HG03060 (cell line): ENCODE results near the gene ATP2A2.
"Not testable (repeated sequence)": the region's sequence is repeated elsewhere in the genome, so short reads cannot be mapped to it uniquely, and the experiment has no call there.

Experiments used
- ATAC-seq: cut with Tn5 transposase; IDR thresholded peaks from one replicate; pipeline ENCODE4 v1.9.1; 2021; ENCODE audit warnings: low read depth, moderate number of reproducible peaks; ENCODE audit not compliant: unreplicated experiment

Gene ATP2A2

DNA sequence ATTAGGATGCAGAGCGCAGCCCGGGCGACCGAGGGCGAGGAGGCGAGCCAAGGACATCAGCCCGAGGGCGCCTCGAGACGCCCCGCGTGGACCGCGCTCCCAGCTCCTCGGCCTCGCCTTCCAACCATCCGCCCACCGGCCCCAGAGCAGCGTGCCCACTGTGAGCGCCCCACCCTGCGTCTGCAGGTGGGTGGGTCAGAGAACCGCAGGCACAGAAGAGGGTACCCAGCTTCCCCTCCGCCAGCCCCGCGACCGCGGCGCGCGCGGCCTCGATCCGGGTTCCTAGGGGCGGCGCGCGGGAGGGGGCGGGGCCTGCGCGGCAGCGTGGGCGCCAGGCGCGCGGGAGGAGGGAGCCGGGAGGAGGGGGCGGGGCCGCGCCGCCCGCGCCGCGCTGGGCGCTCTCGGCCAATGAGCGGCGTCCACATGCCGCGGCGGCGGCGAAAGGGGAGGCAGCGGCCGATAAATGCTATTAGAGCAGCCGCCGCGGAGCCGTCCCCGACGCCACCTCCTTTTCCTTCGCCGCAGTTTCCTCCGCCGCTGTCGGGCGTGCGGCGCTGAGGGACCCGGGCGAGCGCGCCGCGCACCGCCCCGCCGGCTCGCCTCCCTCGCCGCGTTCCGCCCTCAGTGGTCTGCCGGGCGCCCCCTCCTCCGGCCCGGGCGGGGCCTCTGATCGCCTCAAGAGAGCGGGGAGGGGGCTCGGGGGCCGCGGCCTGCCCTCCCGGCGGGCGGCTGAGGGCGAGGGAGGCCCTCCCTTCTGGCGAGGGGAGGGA lies at the start of gene ATP2A2:
TSS of gene ATP2A2 (plus strand) at position 469 of the 770 bp plus-strand sequence. CDS start 543 bp downstream, outside the sequence.
- ATAC-seq, result peak; percentile 42

- no peak for ATAC-seq
These were observed 47.7 kb upstream of the ATP2A2 start for GRCh38 chr12:110233212-110233903.

GRCh38 chr12:110234331-110234751 lies 46.7 kb upstream of the ATP2A2 start:
- ATAC-seq, result no peak

GRCh38 chr12:110234755-110235154 lies 46.3 kb upstream of the ATP2A2 start:
- ATAC-seq, result no peak

DNA sequence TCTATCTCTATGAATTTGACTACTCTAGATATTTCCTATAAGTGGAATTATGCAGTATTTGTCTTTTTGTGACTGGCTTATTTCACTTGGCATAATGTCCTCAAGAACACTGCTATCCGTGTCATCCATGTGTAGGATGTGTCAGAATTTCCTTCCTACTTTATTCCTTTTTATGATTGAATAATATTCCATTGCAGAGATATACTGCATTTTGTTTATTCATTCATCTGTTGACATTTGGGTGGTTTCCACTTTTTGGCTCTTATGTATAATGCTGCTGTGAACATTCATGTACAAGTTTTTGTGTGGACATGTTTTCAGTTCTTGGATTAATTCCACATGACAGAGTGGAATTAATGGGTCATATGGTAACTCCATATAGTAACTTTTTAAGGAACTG lies 45.7 kb upstream of the ATP2A2 start:
- no peak for ATAC-seq

DNA sequence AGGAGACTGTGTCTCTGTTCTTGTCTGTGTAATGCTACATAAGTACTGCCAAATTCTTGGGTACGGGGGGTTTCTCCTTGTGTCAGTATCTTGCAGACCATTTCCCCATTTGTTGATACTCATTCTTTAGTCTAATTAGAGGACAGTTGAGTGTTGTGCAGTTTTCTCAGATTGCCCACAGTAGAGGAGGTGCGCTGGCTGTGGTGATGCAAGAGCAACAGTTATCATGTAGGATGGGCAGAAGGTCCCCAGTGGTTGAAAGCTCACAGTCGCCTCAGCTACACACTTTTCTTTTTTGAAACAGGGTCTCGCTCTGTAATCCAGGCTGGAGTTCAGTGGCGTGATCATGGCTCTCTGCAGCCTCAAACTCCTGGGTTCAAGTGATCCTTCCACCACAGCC lies 37.8 kb upstream of the ATP2A2 start:
- ATAC-seq, result no peak

GRCh38 chr12:110244372-110244771 lies 36.7 kb upstream of the ATP2A2 start:
- ATAC-seq, result no peak

DNA sequence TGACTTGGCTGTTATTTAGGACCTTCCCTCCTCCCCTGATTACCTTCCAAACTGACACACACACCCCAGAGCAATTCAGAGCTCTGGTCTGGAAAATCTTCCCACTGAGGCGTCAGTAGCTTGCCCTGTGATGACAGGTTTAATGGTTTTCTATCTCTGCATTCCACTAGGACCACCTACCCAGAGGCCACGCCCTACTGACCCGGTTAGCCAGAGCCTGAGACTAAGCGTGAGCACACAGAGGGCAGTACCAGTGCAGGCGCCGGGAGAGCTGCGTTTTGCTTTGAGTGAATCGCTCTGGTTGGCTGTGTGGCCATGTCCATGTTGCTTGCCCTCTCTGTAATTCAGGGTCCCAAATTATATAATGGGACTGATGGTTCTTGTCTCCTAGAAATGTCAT lies 36.2 kb upstream of the ATP2A2 start:
- no peak for ATAC-seq

DNA sequence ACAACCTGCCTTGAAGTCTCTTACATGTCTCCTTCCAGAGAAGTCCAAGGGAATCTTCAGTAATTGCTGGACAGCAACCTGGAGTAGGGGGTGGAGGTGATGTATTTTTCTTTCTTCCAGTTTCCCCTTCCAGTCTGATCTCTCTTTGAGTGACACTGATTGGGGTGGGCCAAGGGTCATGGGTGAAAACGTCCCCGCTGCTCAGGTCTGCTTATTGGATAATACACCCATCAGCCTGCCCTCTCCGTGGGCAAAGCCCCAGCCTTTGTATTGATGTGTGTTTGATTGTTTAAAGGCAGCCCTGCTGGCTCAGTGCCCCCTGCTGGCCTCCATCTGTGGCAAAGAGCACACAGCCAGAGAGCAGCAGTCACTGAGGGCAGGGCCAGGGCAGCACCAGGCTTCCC lies 35.7 kb upstream of the ATP2A2 start:
- ATAC-seq, result no peak

- no peak for ATAC-seq
These were observed 34.3 kb upstream of the ATP2A2 start for GRCh38 chr12:110246636-110247339.

DNA sequence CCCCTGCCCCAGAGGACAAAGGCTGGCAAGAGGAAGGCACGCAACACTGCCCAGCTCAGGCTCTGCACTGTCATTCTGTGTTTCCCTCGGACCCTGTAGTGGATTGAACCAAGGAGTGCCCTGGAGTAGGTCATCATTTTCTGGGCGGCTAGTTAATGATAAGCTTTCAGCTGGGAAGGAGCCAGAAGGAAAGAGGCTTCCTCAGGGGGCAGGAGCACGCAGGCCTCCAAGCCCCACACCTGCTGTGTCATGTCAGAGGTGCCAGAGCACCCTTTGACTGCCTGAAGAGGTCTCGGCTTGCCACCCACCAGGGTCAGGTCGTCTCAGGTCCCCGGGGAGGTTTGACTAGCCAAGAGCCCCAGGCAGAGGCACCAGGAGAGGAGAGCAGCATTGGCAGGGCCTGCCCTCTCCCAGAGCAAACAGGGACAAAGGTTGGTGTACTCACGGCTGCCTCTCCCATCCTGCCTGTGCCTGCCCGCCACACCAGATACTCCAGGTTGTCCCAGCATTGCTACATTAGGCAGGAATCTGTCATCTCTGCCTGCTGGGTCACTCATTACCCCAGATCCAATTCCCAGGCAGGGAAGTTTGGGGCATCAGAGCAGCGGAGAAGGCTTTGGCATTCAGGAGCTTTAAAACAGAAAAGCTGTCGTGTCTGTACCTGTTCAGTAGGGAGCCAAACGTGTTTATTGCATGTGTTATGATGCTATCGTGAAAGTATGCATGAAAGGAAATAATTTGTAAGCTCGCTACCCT lies 33.5 kb upstream of the ATP2A2 start:
- no peak for ATAC-seq

DNA sequence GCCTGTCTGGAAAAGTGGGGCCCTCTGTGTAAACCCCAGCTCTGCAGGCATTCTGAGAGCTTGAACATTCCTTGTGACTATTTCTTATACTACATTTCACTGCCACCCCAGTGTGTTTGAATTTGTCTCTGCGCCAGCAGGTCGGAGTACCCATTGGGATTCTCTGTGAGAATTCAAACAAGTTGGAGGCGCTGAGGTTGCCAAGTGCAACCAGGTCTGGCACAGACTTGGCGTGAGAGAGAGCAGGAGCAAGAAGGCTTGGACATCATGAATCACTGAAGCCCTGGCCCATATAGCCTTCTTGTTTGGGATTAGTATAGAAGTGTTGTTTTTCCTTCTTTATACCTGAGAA lies 33.0 kb upstream of the ATP2A2 start:
- no peak for ATAC-seq

- ATAC-seq, result no peak
These were observed 31.9 kb upstream of the ATP2A2 start for GRCh38 chr12:110249105-110249504.

DNA sequence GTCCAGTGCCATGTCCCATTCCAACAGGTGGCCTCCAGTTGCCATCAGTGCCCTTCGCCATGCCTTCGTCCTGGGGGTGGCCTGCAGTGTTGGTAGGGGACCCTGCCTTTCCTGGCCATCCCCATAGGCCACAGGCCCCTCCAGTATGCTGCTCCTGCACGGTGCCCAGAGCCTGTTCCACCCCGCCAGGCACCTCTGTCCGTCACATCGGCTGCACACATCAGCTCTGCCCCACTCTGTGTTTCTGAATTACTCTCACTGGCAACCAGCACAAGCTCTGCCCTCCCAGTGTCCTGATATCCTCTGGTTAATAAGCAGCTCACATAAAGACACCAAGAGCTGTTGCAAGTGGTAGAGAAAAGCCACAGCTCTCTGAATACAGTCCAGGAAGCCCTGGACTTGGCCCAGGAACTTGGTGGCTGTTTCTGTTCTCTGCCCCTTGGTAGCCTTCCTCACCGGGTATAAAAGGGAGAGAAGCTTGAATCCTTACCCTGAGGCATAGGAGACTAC lies 31.3 kb upstream of the ATP2A2 start:
- ATAC-seq, result no peak

GRCh38 chr12:110251381-110251780 lies 29.7 kb upstream of the ATP2A2 start:
- ATAC-seq, result no peak

- ATAC-seq, result no peak
These were observed 28.3 kb upstream of the ATP2A2 start for GRCh38 chr12:110252716-110253115.

GRCh38 chr12:110253176-110253575 lies 27.9 kb upstream of the ATP2A2 start:
- no peak for ATAC-seq

DNA sequence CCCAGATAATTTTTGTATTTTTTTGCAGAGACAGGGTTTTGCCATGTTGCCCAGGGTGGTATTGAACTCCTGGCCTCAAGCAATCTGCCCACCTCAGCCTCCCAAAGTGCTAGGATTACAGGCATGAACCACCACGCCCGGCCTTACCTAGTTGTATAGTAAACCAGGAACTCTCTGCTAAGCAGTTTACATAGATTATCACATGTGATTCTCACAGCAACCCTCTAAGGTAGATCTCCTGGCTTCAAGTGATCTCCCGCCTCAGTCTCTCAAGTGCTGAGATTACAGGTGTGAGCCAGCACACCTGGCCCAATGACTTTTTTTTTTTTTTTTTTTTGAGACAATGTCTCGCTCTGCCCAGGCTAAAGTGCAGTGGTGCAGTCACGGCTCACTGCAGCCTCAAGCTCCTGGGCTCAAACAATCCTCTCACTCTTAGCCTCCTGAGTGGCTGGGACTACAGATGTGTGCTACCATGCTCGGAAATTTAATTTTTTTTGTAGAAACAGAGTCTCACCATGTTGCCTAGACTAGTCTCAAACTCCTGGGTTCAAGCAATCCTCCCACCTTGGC lies 26.0 kb upstream of the ATP2A2 start:
- no peak for ATAC-seq

GRCh38 chr12:110255890-110256456 lies 25.1 kb upstream of the ATP2A2 start:
- ATAC-seq, result not testable (repeated sequence)
